BE2C (cell line): ENCODE data around the gene METTL26.

Experiments used
- DNase-seq: peaks from one replicate; pipeline ENCODE4 v3.0.0-alpha.2; 2020
- H3K27me3 ChIP-seq: fragments of 250-450 bp; sonication (Bioruptor Pico); 2 replicates; pipeline ENCODE4 v1.5.1; 2020; ENCODE audit warnings: mild to moderate bottlenecking
- H3K36me3 ChIP-seq: fragments of 250-450 bp; sonication (Bioruptor Pico); 2 replicates; pipeline ENCODE4 v1.5.1; 2020; ENCODE audit warnings: mild to moderate bottlenecking
- H3K4me1 ChIP-seq: fragments of 250-450 bp; sonication (Bioruptor Pico); 2 replicates; pipeline ENCODE4 v1.5.1; 2020
- H3K4me3 ChIP-seq: 2 replicates; pipeline ENCODE4 v1.5.1; 2011; ENCODE audit warnings: low read depth, low read length
- H3K9me3 ChIP-seq: fragments of 250-450 bp; sonication (Bioruptor Pico); 2 replicates; pipeline ENCODE4 v1.5.1; 2020
- CTCF ChIP-seq: IDR thresholded peaks from 2 replicates; pipeline ENCODE4 v1.5.1; 2012; ENCODE audit warnings: mild to moderate bottlenecking, low read depth, low read length

Gene METTL26

GRCh38 chr16:585351-585750 is 50.8 kb downstream of the METTL26 start:
- no peak for TF ChIP-seq CTCF
- Histone ChIP-seq H3K4me3 (no peak overlapping the region), H3K9me3 (no peaks in the 10 kb centered on the region), H3K27me3 (no peaks in the 10 kb centered on the region), H3K36me3 (peaks cover 2% of the 10 kb centered on the region; the same call in 1 of the 2 replicates), H3K4me1 (peaks cover 9% of the 10 kb centered on the region)
- no peak for DNase-seq
